Activated T-cell treated with anti-CD3 and anti-CD28 coated beads, Interleukin-2, amount 50 U/mL, for 1 hour (primary cell): ENCODE measurements around the gene PWWP2B.

Experiments used
- DNase-seq: peaks from one replicate; pipeline ENCODE4 v3.0.0-alpha.2; 2020

PWWP2B gene

GRCh38 chr10:132461683-132462231 lies 64.8 kb downstream of the PWWP2B start:
- DNase-seq, result no peak

- DNase-seq, result no peak
These were observed 65.7 kb downstream of the PWWP2B start for GRCh38 chr10:132462463-132463332.

- DNase-seq, result no peak
These were observed 66.6 kb downstream of the PWWP2B start for GRCh38 chr10:132463333-132464255.

GRCh38 chr10:132464256-132465192 lies 67.5 kb downstream of the PWWP2B start:
- no peak for DNase-seq

GRCh38 chr10:132465193-132465888 lies 68.3 kb downstream of the PWWP2B start:
- no peak for DNase-seq

GRCh38 chr10:132465889-132466519 lies 69.0 kb downstream of the PWWP2B start:
- DNase-seq, result no peak

GRCh38 chr10:132466520-132467463 lies 69.8 kb downstream of the PWWP2B start:
- DNase-seq, result no peak
